ENCODE data around the gene PPP2R3A.

PPP2R3A gene

GRCh38 chr3:135970506-135971116 lies 5.1 kb downstream of the PPP2R3A start:
- no peak for DNase-seq

GRCh38 chr3:135973841-135974240 lies 8.3 kb downstream of the PPP2R3A start:
- DNase-seq = no peak

- DNase-seq = no peak
Observed at GRCh38 chr3:135975053-135975452, 9.5 kb downstream of the PPP2R3A start.

GRCh38 chr3:135975536-135975935 lies 10.0 kb downstream of the PPP2R3A start:
- DNase-seq = no peak

- DNase-seq = no peak
Observed at GRCh38 chr3:135980343-135980742, 14.8 kb downstream of the PPP2R3A start.

- DNase-seq = no peak
Observed at GRCh38 chr3:135981701-135982403, 16.3 kb downstream of the PPP2R3A start.

- DNase-seq = no peak
Observed at GRCh38 chr3:135982404-135982761, 16.9 kb downstream of the PPP2R3A start.

- no peak for DNase-seq
Observed at GRCh38 chr3:135982922-135983581, 17.5 kb downstream of the PPP2R3A start.

GRCh38 chr3:135987661-135988060 lies 22.1 kb downstream of the PPP2R3A start:
- no peak for DNase-seq

- no peak for DNase-seq
Observed at GRCh38 chr3:135989242-135989641, 23.7 kb downstream of the PPP2R3A start.

GRCh38 chr3:135990903-135991302 lies 25.4 kb downstream of the PPP2R3A start:
- no peak for DNase-seq

- no peak for DNase-seq
Observed at GRCh38 chr3:135991621-135992020, 26.1 kb downstream of the PPP2R3A start.

- DNase-seq = no peak
Observed at GRCh38 chr3:135992072-135992471, 26.5 kb downstream of the PPP2R3A start.

GRCh38 chr3:135994708-135995337 lies 29.3 kb downstream of the PPP2R3A start:
- DNase-seq = no peak

- DNase-seq = no peak
Observed at GRCh38 chr3:135995766-135996165, 30.2 kb downstream of the PPP2R3A start.

- DNase-seq = no peak
Observed at GRCh38 chr3:135997554-135998320, 32.2 kb downstream of the PPP2R3A start.

- no peak for DNase-seq
Observed at GRCh38 chr3:136008221-136008620, 42.7 kb downstream of the PPP2R3A start.

- no peak for DNase-seq
Observed at GRCh38 chr3:136008732-136009470, 43.4 kb downstream of the PPP2R3A start.

GRCh38 chr3:136018876-136019275 lies 53.3 kb downstream of the PPP2R3A start:
- no peak for DNase-seq

- no peak for DNase-seq
Observed at GRCh38 chr3:136021803-136022202, 56.3 kb downstream of the PPP2R3A start.

- DNase-seq = no peak
Observed at GRCh38 chr3:136022529-136023263, 57.2 kb downstream of the PPP2R3A start.

All from NCI-H1092 treated with DMSO at 0.1 percent for 48 hours (cell line).